ENCODE measurements around the gene SHANK2.

SHANK2 gene

GRCh38 chr11:71223671-71224660 lies 28.4 kb downstream of the SHANK2 start:
- Mint-ChIP-seq H3K36me3 (ENCODE audit: low read depth) (peaks cover 6% of the 10 kb centered on the region), H3K4me1 (ENCODE audit: low read depth) (no peaks in the 10 kb centered on the region), H3K9me3 (peaks cover 28% of the 10 kb centered on the region), H3K27me3 (peaks cover 12% of the 10 kb centered on the region), H3K4me3 (no peak overlapping the region), H3K27ac (no peak overlapping the region)

GRCh38 chr11:71223081-71223405 lies 29.3 kb downstream of the SHANK2 start:
- Mint-ChIP-seq H3K27ac (no peak overlapping the region), H3K9me3 (peaks cover 25% of the 10 kb centered on the region), H3K4me1 (ENCODE audit: low read depth) (no peaks in the 10 kb centered on the region), H3K4me3 (no peak overlapping the region), H3K27me3 (peaks cover 10% of the 10 kb centered on the region), H3K36me3 (ENCODE audit: low read depth) (peaks cover 6% of the 10 kb centered on the region)

GRCh38 chr11:71222318-71223080 lies 29.9 kb downstream of the SHANK2 start:
- Mint-ChIP-seq H3K4me3 (no peak overlapping the region), H3K36me3 (ENCODE audit: low read depth) (peaks cover 6% of the 10 kb centered on the region), H3K27ac (no peak overlapping the region), H3K9me3 (peaks cover 19% of the 10 kb centered on the region), H3K4me1 (ENCODE audit: low read depth) (no peaks in the 10 kb centered on the region), H3K27me3 (peaks cover 4% of the 10 kb centered on the region)

DNA sequence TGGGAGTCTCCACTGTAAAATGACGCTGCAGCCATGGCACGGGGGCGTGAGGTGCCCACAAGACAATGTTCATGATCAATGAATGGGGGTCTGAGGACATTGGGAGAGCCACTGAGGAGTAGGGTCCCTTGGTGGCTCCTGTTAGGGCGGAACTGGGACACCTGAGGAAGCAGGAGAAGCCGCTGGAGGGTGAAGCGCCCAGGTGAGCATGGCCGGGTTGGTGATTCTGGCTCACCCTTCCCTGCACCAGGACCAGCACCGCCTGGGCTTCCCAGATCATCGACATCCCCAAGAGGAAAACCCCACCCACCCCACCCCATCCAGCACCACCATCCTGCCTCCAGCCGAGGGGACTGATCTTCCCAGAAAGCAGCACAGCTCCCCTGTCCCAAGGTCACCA lies 30.6 kb downstream of the SHANK2 start:
- H3K4me3 Mint-ChIP-seq = no peak overlapping the region
- H3K27me3 Mint-ChIP-seq = peaks cover 4% of the 10 kb centered on the region
- no peaks in the 10 kb centered on the region for H3K4me1 Mint-ChIP-seq (ENCODE audit: low read depth)
- H3K27ac Mint-ChIP-seq = no peak overlapping the region
- peaks cover under 1% of the 10 kb centered on the region for H3K36me3 Mint-ChIP-seq (ENCODE audit: low read depth)
- peaks cover 13% of the 10 kb centered on the region for H3K9me3 Mint-ChIP-seq

- Mint-ChIP-seq H3K27ac (no peak overlapping the region), H3K9me3 (peaks cover 10% of the 10 kb centered on the region), H3K27me3 (peaks cover 7% of the 10 kb centered on the region), H3K36me3 (ENCODE audit: low read depth) (no peaks in the 10 kb centered on the region), H3K4me1 (ENCODE audit: low read depth) (no peaks in the 10 kb centered on the region), H3K4me3 (no peak overlapping the region)
Measured at GRCh38 chr11:71221201-71221600, 31.2 kb downstream of the SHANK2 start.

- no peak overlapping the region for H3K4me3 Mint-ChIP-seq
- no peaks in the 10 kb centered on the region for H3K36me3 Mint-ChIP-seq (ENCODE audit: low read depth)
- H3K27me3 Mint-ChIP-seq = peaks cover 12% of the 10 kb centered on the region
- no peaks in the 10 kb centered on the region for H3K9me3 Mint-ChIP-seq
- H3K4me1 Mint-ChIP-seq (ENCODE audit: low read depth) = no peaks in the 10 kb centered on the region
- no peak overlapping the region for H3K27ac Mint-ChIP-seq
Measured at GRCh38 chr11:71218789-71219499, 33.4 kb downstream of the SHANK2 start.

- Mint-ChIP-seq H3K9me3 (no peaks in the 10 kb centered on the region), H3K36me3 (ENCODE audit: low read depth) (no peaks in the 10 kb centered on the region), H3K4me1 (ENCODE audit: low read depth) (no peaks in the 10 kb centered on the region), H3K27me3 (peaks cover 12% of the 10 kb centered on the region), H3K4me3 (no peak overlapping the region), H3K27ac (no peak overlapping the region)
Measured at GRCh38 chr11:71215425-71215965, 36.9 kb downstream of the SHANK2 start.

GRCh38 chr11:71214553-71215424 lies 37.6 kb downstream of the SHANK2 start:
- peaks cover 12% of the 10 kb centered on the region for H3K27me3 Mint-ChIP-seq
- no peaks in the 10 kb centered on the region for H3K4me1 Mint-ChIP-seq (ENCODE audit: low read depth)
- no peak overlapping the region for H3K27ac Mint-ChIP-seq
- H3K4me3 Mint-ChIP-seq = no peak overlapping the region
- no peaks in the 10 kb centered on the region for H3K9me3 Mint-ChIP-seq
- no peaks in the 10 kb centered on the region for H3K36me3 Mint-ChIP-seq (ENCODE audit: low read depth)

GRCh38 chr11:71213696-71214552 lies 38.5 kb downstream of the SHANK2 start:
- Mint-ChIP-seq H3K27ac (no peak overlapping the region), H3K4me1 (ENCODE audit: low read depth) (no peaks in the 10 kb centered on the region), H3K27me3 (peaks cover 9% of the 10 kb centered on the region), H3K9me3 (no peaks in the 10 kb centered on the region), H3K4me3 (no peak overlapping the region), H3K36me3 (ENCODE audit: low read depth) (no peaks in the 10 kb centered on the region)

- no peaks in the 10 kb centered on the region for H3K36me3 Mint-ChIP-seq (ENCODE audit: low read depth)
- H3K27ac Mint-ChIP-seq = no peak overlapping the region
- H3K4me3 Mint-ChIP-seq = no peak overlapping the region
- no peaks in the 10 kb centered on the region for H3K9me3 Mint-ChIP-seq
- H3K4me1 Mint-ChIP-seq (ENCODE audit: low read depth) = no peaks in the 10 kb centered on the region
- H3K27me3 Mint-ChIP-seq = peaks cover 9% of the 10 kb centered on the region
Measured at GRCh38 chr11:71212871-71213559, 39.4 kb downstream of the SHANK2 start.

DNA sequence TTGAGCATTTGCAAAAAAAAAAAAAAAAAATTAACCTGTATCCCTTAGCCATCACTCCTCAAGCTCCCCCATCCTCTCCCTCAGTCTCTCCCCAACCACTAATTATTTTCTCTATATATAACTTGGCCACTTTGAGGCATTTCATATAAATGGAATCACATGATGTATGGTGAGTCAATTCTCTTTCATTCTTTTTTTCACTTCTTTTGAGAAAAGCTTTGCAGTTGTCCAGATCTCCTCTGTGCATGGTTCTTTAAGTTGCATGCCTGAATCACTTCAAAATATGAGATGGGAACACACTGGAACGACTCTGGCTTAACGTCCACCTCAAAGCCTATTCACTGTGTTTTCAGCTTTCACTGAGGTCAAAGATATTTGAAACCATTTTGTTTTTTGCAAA lies 40.7 kb downstream of the SHANK2 start:
- Mint-ChIP-seq H3K27me3 (peaks cover 9% of the 10 kb centered on the region), H3K4me1 (ENCODE audit: low read depth) (no peaks in the 10 kb centered on the region), H3K36me3 (ENCODE audit: low read depth) (no peaks in the 10 kb centered on the region), H3K9me3 (no peaks in the 10 kb centered on the region), H3K4me3 (no peak overlapping the region), H3K27ac (no peak overlapping the region)

GRCh38 chr11:71210861-71211260 lies 41.5 kb downstream of the SHANK2 start:
- peaks cover 3% of the 10 kb centered on the region for H3K27me3 Mint-ChIP-seq

GRCh38 chr11:71209656-71210055 lies 42.7 kb downstream of the SHANK2 start:
- Mint-ChIP-seq H3K9me3 (no peaks in the 10 kb centered on the region), H3K4me3 (no peak overlapping the region), H3K36me3 (ENCODE audit: low read depth) (no peaks in the 10 kb centered on the region), H3K4me1 (ENCODE audit: low read depth) (no peaks in the 10 kb centered on the region), H3K27ac (no peak overlapping the region), H3K27me3 (no peaks in the 10 kb centered on the region)

More at GRCh38 chr11:71210861-71211260, 41.5 kb downstream of the SHANK2 start:
- H3K27ac Mint-ChIP-seq = no peak overlapping the region
- H3K4me1 Mint-ChIP-seq (ENCODE audit: low read depth) = no peaks in the 10 kb centered on the region
- no peaks in the 10 kb centered on the region for H3K9me3 Mint-ChIP-seq
- H3K36me3 Mint-ChIP-seq (ENCODE audit: low read depth) = no peaks in the 10 kb centered on the region
- H3K4me3 Mint-ChIP-seq = no peak overlapping the region

All from stimulated activated naive CD8-positive, alpha-beta T cell treated with anti-CD3 and anti-CD28 coated beads, Interleukin-15, Interleukin-2, amounts not matched to agents 100 ng/mL and 50 ng/mL, for 24 hours (primary cell).